Measurements from ENCODE around the gene RNF207. TPM values are rescaled to one million over a fixed set of nuclear protein-coding genes. Genes with fewer than 3 reads are reported as not detected.

RNF207 gene
- total RNA-seq, 1 donor = 110 TPM

- no peak for TF ChIP-seq CTCF (IDR thresholded peaks at IDR 0.05; ENCODE audit: insufficient read depth, low read depth, low read length)
- DNase-seq (ENCODE audit: low read depth) = no peak
- H3K4me3 ChIP-seq (ENCODE audit: low read depth, low read length) = no peak overlapping the region
Observed at GRCh38 chr1:6174621-6175410, 31.1 kb upstream of the RNF207 start.

- no peak for DNase-seq (ENCODE audit: low read depth)
- no peak for TF ChIP-seq CTCF (IDR thresholded peaks at IDR 0.05; ENCODE audit: insufficient read depth, low read depth, low read length)
- no peak overlapping the region for H3K4me3 ChIP-seq (ENCODE audit: low read depth, low read length)
Observed at GRCh38 chr1:6175411-6175828, 30.5 kb upstream of the RNF207 start.

GRCh38 chr1:6176779-6177178 is 29.1 kb upstream of the RNF207 start:
- TF ChIP-seq CTCF (IDR thresholded peaks at IDR 0.05; ENCODE audit: insufficient read depth, low read depth, low read length) = no peak
- no peak for DNase-seq (ENCODE audit: low read depth)
- no peak overlapping the region for H3K4me3 ChIP-seq (ENCODE audit: low read depth, low read length)

- H3K4me3 ChIP-seq (ENCODE audit: low read depth, low read length) = no peak overlapping the region
- no peak for DNase-seq (ENCODE audit: low read depth)
Observed at GRCh38 chr1:6177681-6178380, 28.1 kb upstream of the RNF207 start.

GRCh38 chr1:6178751-6179563 is 27.0 kb upstream of the RNF207 start:
- no peak for TF ChIP-seq CTCF (IDR thresholded peaks at IDR 0.05; ENCODE audit: insufficient read depth, low read depth, low read length)
- no peak for DNase-seq (ENCODE audit: low read depth)

More at GRCh38 chr1:6177681-6178380, 28.1 kb upstream of the RNF207 start:
- no peak for TF ChIP-seq CTCF (IDR thresholded peaks at IDR 0.05; ENCODE audit: insufficient read depth, low read depth, low read length)

GRCh38 chr1:6179564-6180175 is 26.2 kb upstream of the RNF207 start:
- no peak overlapping the region for H3K4me3 ChIP-seq (ENCODE audit: low read depth, low read length)
- no peak for DNase-seq (ENCODE audit: low read depth)
- TF ChIP-seq CTCF (IDR thresholded peaks at IDR 0.05; ENCODE audit: insufficient read depth, low read depth, low read length) = no peak

More at GRCh38 chr1:6178751-6179563, 27.0 kb upstream of the RNF207 start:
- H3K4me3 ChIP-seq (ENCODE audit: low read depth, low read length) = no peak overlapping the region

All from fibroblast of villous mesenchyme (primary cell).